Breast epithelium (tissue), 4 donors: ENCODE data around the gene LCP1. TPM values are rescaled to one million over a fixed set of nuclear protein-coding genes. Genes with fewer than 3 reads are reported as not detected.
A peak's percentile ranks its signal among the peaks of the same experiment; 100 is the strongest.

Experiments used
- DNase-seq, 2 donors: peaks; one replicate each; pipeline ENCODE4 v3.0.0-alpha.2; 2019; ENCODE audit warnings: low spot score in 2 of 2
- H3K27ac ChIP-seq, 2 donors: fragments of 200-600 bp; sonication (generic) in 1 of 2; one replicate each; pipeline ENCODE4 v1.5.1; 2016 to 2019; ENCODE audit warnings: mild to moderate bottlenecking in 1 of 2
- H3K27me3 ChIP-seq, 2 donors: fragments of 200-600 bp; sonication (generic) in 1 of 2; one replicate each; pipeline versions ENCODE4 v1.5.1 to v1.6.0; 2017 to 2019; ENCODE audit warnings: control low read depth in 1 of 2, mild to moderate bottlenecking in 1 of 2
- H3K36me3 ChIP-seq: fragments of 200-600 bp; one replicate; pipeline ENCODE4 v1.5.1; 2019
- H3K4me1 ChIP-seq, 2 donors: fragments of 200-600 bp; sonication (generic); one replicate each; pipeline ENCODE4 v1.5.1; 2016 to 2019; ENCODE audit warnings: control low read depth in 1 of 2
- H3K4me3 ChIP-seq, 3 donors: fragments of 200-600 bp; sonication (generic); 1 replicate in 2 of 3; 2 replicates in 1 of 3; pipeline ENCODE4 v1.5.1; 2016 to 2019; ENCODE audit warnings: mild to moderate bottlenecking in 3 of 3, moderate library complexity in 2 of 3
- H3K9me3 ChIP-seq, 2 donors: fragments of 200-600 bp; sonication (generic) in 1 of 2; one replicate each; pipeline ENCODE4 v1.5.1; 2016 to 2019; ENCODE audit warnings: control low read depth in 1 of 2
- CTCF ChIP-seq, 3 donors: fragments of 450-650 bp; IDR thresholded peaks; one replicate each; pipeline ENCODE4 v1.5.1; 2016 to 2017; ENCODE audit warnings: antibody characterized with exemption in 3 of 3, mild to moderate bottlenecking in 3 of 3, moderate library complexity in 3 of 3
- POLR2A ChIP-seq: fragments of 450-650 bp; IDR thresholded peaks from one replicate; pipeline ENCODE4 v1.6.1; 2016; ENCODE audit warnings: antibody characterized with exemption, mild to moderate bottlenecking, moderate library complexity
- POLR2AphosphoS5 ChIP-seq, 3 donors: sonication (generic); formaldehyde crosslinking; IDR thresholded peaks; one replicate each; pipeline ENCODE4 v1.6.1; 2017; ENCODE audit warnings: antibody characterized with exemption in 3 of 3
- intact Hi-C: fragments of 100-400 bp; cut with DNase I; formaldehyde crosslinking; loops from one replicate; pipeline ENCODE4 v1.15.1; 2023; ENCODE audit warnings: low total_unique reads
- total RNA-seq, 3 donors: library from RNA; depleted of rRNA; stranded (reverse); fragments of >200 nt; gene quantifications; one replicate each; pipeline ENCODE4 v1.1.0, GENCODE V29; 2016

The LCP1 gene
- total RNA-seq, 3 donors from 2014 or later, result 28.2 to 94.9 (median 61.3) TPM

DNA sequence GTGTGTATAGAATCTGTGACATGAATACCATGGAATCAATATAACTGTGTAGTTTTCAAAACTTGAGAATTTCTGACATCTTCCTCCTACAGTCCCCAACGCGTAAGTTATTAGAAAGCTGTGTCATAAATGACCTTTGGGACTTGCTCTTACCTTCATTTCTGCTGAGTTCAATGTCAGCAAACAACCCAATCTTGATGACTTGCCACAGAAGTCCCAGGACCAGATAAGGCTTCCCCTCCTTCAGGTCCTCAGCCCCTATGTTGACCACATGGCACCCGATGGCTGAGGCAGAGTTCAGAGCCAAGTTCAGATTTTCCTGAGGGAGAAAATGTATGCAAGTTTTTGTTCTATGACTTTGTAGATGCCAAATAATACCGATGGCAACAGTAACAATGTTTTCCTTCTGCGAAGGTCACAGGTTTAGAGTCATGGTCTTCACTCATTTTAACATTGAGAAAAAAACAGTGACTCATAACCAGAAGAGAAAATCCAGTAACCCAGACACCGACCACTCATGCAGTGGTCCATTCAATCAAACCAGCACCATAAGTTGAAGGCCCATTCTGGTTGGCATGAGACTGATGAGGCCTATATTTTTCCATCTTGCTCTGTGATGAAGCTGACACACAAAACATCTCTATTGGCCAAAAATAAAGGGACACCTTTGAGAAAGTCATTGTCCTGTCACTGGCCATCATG, 29.2 kb downstream of the LCP1 start:
- TF ChIP-seq POLR2A (no peak), CTCF (IDR thresholded peaks at IDR 0.05) (no peak), POLR2AphosphoS5 (IDR thresholded peaks at IDR 0.05) (no peak)
- no peak overlapping the region for H3K4me3 ChIP-seq
- intact Hi-C loops, result no loop called here
- no peaks in the 10 kb centered on the region for H3K9me3 ChIP-seq
- no peak for DNase-seq
- no peaks in the 10 kb centered on the region for H3K4me1 ChIP-seq
- H3K27me3 ChIP-seq, result no peaks in the 10 kb centered on the region
- no peaks in the 10 kb centered on the region for H3K36me3 ChIP-seq
- no peak overlapping the region for H3K27ac ChIP-seq

DNA sequence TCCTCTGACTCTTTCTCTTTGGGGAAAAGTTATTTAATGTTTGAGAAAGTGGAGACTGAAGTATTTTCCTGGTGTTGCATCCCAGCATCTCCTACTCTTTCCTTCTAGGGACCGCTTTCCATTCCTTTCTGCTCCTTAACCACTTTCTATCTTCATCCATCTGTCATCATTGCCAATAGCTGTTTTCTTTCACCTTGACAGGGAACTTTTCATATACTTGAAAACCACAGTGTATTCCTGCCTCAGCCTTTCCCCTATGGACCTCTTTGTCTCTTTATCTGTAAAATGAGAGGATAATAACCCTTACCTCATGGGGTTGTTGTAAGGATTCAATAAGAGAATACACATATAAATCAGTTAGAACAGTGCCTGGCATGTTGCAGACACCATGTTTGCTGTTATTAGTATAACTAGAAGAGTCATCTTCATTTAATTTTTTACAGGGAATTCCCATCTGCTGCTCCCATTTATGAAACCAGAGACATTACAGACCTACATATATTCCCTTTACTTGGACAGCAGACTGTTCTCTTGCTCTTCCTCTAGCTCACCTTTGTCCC, 31.8 kb downstream of the LCP1 start:
- DNase-seq, result no peak
- Histone ChIP-seq H3K36me3 (no peaks in the 10 kb centered on the region), H3K4me1 (no peaks in the 10 kb centered on the region), H3K4me3 (no peak overlapping the region), H3K27ac (no peak overlapping the region), H3K27me3 (no peaks in the 10 kb centered on the region), H3K9me3 (no peaks in the 10 kb centered on the region)
- TF ChIP-seq CTCF (IDR thresholded peaks at IDR 0.05) (no peak), POLR2A (no peak), POLR2AphosphoS5 (IDR thresholded peaks at IDR 0.05) (no peak)
- intact Hi-C loops, result no loop called here

DNA sequence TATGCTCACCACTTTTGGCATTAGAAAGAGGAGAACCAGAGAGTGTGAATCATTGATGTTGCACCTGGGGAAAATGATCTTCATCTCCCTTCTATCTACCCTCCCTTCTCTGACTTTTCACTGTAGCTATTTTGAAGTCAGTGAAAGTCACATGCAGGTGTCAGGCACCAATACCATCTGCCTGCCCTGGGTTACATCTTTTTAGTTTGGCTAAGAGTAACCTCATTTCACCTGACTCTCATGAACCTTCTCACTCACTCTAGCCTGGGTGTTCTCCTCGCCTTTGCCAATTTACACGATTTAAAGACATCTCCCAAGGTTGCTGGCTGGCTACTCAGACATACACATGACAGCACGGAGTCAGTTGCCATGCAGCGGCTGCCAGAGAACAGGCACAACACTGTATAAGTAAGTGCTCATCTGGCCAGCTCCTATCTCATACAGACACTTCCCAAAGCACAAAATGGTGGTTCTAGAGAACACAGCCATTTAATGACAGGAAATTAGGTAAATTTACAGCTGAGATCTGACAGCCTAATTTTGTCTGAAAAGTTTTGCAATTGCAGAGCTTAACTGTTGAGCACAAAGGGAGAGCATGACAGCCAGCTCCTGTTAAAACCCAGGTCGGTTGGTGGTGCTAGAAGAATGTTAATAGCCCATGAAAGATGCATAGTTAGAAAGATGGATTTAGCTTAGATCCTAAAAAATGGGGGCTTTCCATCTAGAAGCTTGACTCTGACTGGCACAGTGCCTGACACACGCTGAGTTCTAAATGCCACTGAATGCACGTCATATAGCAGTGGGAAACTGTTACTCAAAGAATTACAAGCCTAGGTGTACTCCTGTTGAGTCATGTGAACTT, 32.5 kb downstream of the LCP1 start:
- no peaks in the 10 kb centered on the region for H3K27me3 ChIP-seq
- no peak overlapping the region for H3K4me3 ChIP-seq
- intact Hi-C loops, result no loop called here
- DNase-seq, result no peak
- TF ChIP-seq POLR2AphosphoS5 (IDR thresholded peaks at IDR 0.05) (no peak), CTCF (IDR thresholded peaks at IDR 0.05) (no peak), POLR2A (no peak)
- H3K9me3 ChIP-seq, result no peaks in the 10 kb centered on the region
- H3K36me3 ChIP-seq, result no peaks in the 10 kb centered on the region
- H3K4me1 ChIP-seq, result no peaks in the 10 kb centered on the region
- no peak overlapping the region for H3K27ac ChIP-seq

- Histone ChIP-seq H3K27ac (no peak overlapping the region), H3K9me3 (no peaks in the 10 kb centered on the region), H3K4me1 (no peaks in the 10 kb centered on the region), H3K36me3 (no peaks in the 10 kb centered on the region), H3K27me3 (no peaks in the 10 kb centered on the region), H3K4me3 (no peak overlapping the region)
- intact Hi-C loops, result no loop called here
- DNase-seq, result no peak
- TF ChIP-seq POLR2AphosphoS5 (IDR thresholded peaks at IDR 0.05), result no peak
- TF ChIP-seq CTCF (IDR thresholded peaks at IDR 0.05), result peak in 1 of 3 donors; percentile 30
Measured at GRCh38 chr13:46146898-46147297, 35.1 kb downstream of the LCP1 start.

DNA sequence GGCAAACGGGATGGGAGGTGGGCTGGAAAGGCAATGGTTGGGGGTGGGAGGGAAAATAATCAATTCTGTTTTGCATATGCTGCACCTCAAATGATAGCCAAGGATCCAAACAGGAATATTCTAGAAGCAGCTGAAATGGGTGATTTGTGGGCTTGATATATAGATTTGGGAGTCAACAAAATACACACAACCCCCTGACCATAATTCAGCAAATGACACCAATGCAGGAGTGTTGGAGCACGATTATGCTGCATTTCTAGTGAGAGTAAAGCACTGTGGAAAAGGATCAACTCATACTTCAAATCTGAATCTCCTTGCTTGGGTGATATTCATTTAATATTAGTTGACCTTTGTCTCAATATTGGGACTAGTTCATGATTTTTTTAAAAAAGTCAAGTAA, 36.0 kb downstream of the LCP1 start:
- Histone ChIP-seq H3K9me3 (no peaks in the 10 kb centered on the region), H3K36me3 (no peaks in the 10 kb centered on the region), H3K27ac (no peak overlapping the region), H3K4me1 (no peaks in the 10 kb centered on the region), H3K27me3 (no peaks in the 10 kb centered on the region), H3K4me3 (no peak overlapping the region)
- DNase-seq, result no peak
- TF ChIP-seq CTCF (IDR thresholded peaks at IDR 0.05), result no peak
- no peak for TF ChIP-seq POLR2A
- TF ChIP-seq POLR2AphosphoS5 (IDR thresholded peaks at IDR 0.05), result no peak
- intact Hi-C loops, result no loop called here
